C4-2B (cell line): ENCODE measurements around the gene MYZAP.

ENCODE experiments used
- ZFX ChIP-seq: fragments of 450-650 bp; IDR thresholded peaks from 2 replicates; pipeline ENCODE4 v1.6.1; 2017
- TF ChIP-seq, protein P1 (sequence below): fragments of 450-650 bp; conservative IDR thresholded peaks from 2 replicates; pipeline ENCODE4 v1.5.1; 2017; ENCODE audit warnings: mild to moderate bottlenecking

DNA sequence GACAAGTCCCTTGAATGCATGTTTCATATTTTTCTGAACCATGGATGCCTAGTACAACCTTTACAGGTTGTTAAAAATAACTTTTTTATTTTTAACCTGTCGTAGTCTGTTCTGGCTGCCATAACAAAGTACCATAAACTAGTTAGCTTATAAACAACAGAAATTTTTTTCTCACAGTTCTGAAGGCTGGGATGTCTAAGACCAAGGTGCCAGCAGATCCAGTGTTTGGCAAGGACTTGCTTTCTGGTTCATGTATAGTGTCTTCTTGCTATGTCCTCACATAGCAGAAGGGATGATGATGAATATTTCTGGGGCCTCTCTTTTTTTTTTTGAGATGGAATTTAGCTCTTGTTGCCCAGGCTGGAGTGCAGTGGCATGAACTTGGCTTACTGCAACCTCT lies 91.8 kb downstream of the MYZAP start:
- TF ChIP-seq, protein P1, sequence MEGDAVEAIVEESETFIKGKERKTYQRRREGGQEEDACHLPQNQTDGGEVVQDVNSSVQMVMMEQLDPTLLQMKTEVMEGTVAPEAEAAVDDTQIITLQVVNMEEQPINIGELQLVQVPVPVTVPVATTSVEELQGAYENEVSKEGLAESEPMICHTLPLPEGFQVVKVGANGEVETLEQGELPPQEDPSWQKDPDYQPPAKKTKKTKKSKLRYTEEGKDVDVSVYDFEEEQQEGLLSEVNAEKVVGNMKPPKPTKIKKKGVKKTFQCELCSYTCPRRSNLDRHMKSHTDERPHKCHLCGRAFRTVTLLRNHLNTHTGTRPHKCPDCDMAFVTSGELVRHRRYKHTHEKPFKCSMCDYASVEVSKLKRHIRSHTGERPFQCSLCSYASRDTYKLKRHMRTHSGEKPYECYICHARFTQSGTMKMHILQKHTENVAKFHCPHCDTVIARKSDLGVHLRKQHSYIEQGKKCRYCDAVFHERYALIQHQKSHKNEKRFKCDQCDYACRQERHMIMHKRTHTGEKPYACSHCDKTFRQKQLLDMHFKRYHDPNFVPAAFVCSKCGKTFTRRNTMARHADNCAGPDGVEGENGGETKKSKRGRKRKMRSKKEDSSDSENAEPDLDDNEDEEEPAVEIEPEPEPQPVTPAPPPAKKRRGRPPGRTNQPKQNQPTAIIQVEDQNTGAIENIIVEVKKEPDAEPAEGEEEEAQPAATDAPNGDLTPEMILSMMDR, result no peak
- no peak for TF ChIP-seq ZFX
